Heart left ventricle (tissue), 16 donors: ENCODE data around the gene LRRC18. TPM values are rescaled to one million over a fixed set of nuclear protein-coding genes. Genes with fewer than 3 reads are reported as not detected.

ENCODE experiments used
- ATAC-seq, 4 donors: fragments of 200-7000 bp; cut with Tn5 transposase; one replicate each; pipeline ENCODE4 v1.9.1; 2020 to 2022; ENCODE audit warnings: moderate library complexity in 4 of 4, mild to moderate bottlenecking in 3 of 4, moderate number of reproducible peaks in 1 of 4
- DNase-seq, 5 donors: peaks; one replicate each; pipeline ENCODE4 v3.0.0-alpha.2; 2020
- H3K27ac ChIP-seq, 12 donors: fragments of 200-600 bp; sonication (generic) in 4 of 12; one replicate each; pipeline versions ENCODE4 v1.5.0 to v1.8.0; 2016 to 2022; ENCODE audit warnings: mild to moderate bottlenecking in 2 of 12
- H3K27me3 ChIP-seq, 9 donors: fragments of 200-600 bp; sonication (generic) in 2 of 9; one replicate each; pipeline versions ENCODE4 v1.5.1 to v1.8.0; 2016 to 2022; ENCODE audit warnings: mild to moderate bottlenecking in 3 of 9
- H3K36me3 ChIP-seq, 9 donors: fragments of 200-600 bp; sonication (generic) in 2 of 9; one replicate each; pipeline versions ENCODE4 v1.5.0 to v1.8.0; 2018 to 2022; ENCODE audit warnings: mild to moderate bottlenecking in 2 of 9
- H3K4me1 ChIP-seq, 12 donors: fragments of 200-600 bp; sonication (generic) in 4 of 12; one replicate each; pipeline versions ENCODE4 v1.5.0 to v1.8.0; 2016 to 2022; ENCODE audit warnings: mild to moderate bottlenecking in 3 of 12
- H3K4me3 ChIP-seq, 12 donors: fragments of 200-600 bp; sonication (generic) in 4 of 12; one replicate each; pipeline versions ENCODE4 v1.5.0 to v1.8.0; 2017 to 2022; ENCODE audit warnings: mild to moderate bottlenecking in 9 of 12, moderate library complexity in 4 of 12
- H3K9me3 ChIP-seq, 12 donors: fragments of 200-600 bp; sonication (generic) in 4 of 12; one replicate each; pipeline versions ENCODE4 v1.5.0 to v1.8.0; 2016 to 2022; ENCODE audit warnings: mild to moderate bottlenecking in 1 of 12
- POLR2A ChIP-seq, 2 donors: fragments of 450-650 bp; IDR thresholded peaks; one replicate each; pipeline ENCODE4 v1.6.1; 2017; ENCODE audit warnings: antibody characterized with exemption in 2 of 2, mild to moderate bottlenecking in 2 of 2, moderate library complexity in 2 of 2
- WGBS, 4 donors: extraction: QIAGEN DNeasy Blood & Tissue Kit in 2 of 4; methylation state at CpG; one replicate each; pipeline versions ENCODE4 v1.1.5 to v1.1.7; 2013 to 2018; 5-methylcytosine and 5-hydroxymethylcytosine counted together
- intact Hi-C, 10 donors: fragments of 100-400 bp; cut with DNase I; formaldehyde crosslinking; loops; one replicate each; pipeline versions ENCODE4 v1.11.1 to v1.14.2; 2022
- polyA plus RNA-seq, 2 donors: library from polyadenylated mRNA; stranded (reverse); fragments of 200-250 nt; gene quantifications; one replicate each; pipeline ENCODE4 v1.2.3, GENCODE V29; 2013
- total RNA-seq, 9 donors: library from RNA; depleted of rRNA in 2 of 9; stranded (reverse); fragments of >200 nt in 2 of 9; fragmentation: NEBNext Ultra II Directional in 3 of 9; extraction: Animal tissue kit (Norgen Biotek cat#: 25700) in 3 of 9; gene quantifications; one replicate each; pipeline versions ENCODE4 v1.1.0 to v1.2.4, GENCODE V29; 2016 to 2023
- TF ChIP-seq, protein P1 (sequence below), 12 donors: fragments of 200-600 bp; sonication (generic) in 4 of 12; IDR thresholded peaks; one replicate each; pipeline versions ENCODE4 v1.5.0 to v1.8.0; 2018 to 2022; ENCODE audit warnings: antibody characterized with exemption in 12 of 12, mild to moderate bottlenecking in 5 of 12
- donor health status: ischemic (EF 13 %, LVEDD 7.1; RV severe dilation, severe dysfunction).
- donor health status: healthy with polysubstance abuse.
- donor health status: DM: no; HTN: yes; CAD: no.
- donor health status: DM: no; HTN: no; CAD: no.
- donor health status: ischemic (EF 25% LVEDD 6.9; RV normal size, moderate dysfunction).
- donor health status: ischemic (EF 25% LVEDD 5.7; RV mildly dilated, moderate dysfunction).
- donor health status: healthy.
- donor health status: DM: yes; HTN: yes; CAD: no.
- donor health status: ischemic (EF 35%, LVEDD 5.7; RV mildly dilated, moderate dysfunction).
- donor health status: nonischemic (EF 11% LVEDD 7.7; RV severe dilation, severe dysfunction).
- donor health status: DM: yes; HTN: yes; CAD: no.
- donor health status: PGD.
- donor health status: ischemic (EF 29% LVEDD 5.4; RV normal size, mild dysfunction).
- donor health status: nonischemic (EF 23%, LVEDD 6.1; RV moderate dilation, normal function).

Gene LRRC18
- total and polyA plus RNA-seq, 11 donors = not detected

DNA sequence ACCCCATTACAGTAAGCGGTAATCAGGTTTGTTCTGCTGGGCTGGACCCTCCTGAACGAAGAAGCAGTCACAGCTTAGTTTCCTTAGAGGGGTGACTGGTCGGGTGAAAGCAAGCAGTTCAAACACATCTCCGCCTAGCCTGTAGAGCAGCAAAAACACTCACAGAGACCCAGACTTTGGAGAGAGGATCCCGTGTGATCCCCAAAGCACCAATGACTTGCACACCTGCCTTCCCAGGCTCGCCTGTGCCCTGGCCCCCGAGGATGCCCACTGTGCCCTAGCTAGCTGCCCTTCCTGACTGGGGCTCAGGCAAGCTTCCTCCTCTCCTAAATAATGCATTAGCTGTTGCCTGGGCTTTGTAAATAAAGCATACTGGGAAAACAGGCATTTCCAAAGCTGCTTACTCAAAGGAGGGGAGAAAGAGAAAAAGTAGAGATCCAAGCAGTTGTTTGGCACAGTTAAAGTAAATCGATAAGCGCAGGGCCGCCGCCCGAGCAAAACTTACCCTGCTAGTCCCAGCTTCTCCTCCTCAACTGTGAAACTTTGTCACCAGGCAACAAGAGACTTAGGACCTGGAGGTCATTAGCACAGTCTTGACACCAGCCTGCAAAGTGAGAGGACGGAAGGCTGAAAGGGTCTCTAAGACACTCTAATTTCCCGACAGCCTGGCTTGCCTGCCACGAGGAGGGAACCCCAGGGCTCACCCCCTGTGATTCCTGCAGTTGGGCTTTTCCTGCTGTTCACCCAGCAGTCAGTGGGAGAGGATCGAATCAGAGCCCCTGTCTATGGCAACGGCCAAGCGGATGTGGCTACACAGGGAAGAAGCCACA is 4.8 kb downstream of the LRRC18 start:
- peak in 1 of 4 donors; percentile 43 for ATAC-seq
- no peak overlapping the region for H3K27ac ChIP-seq
- DNase-seq = no peak
- intact Hi-C loops = no loop called here
- H3K4me1 ChIP-seq = no peaks in the 10 kb centered on the region
- WGBS, 4 donors = 72 to 76% (median 75%) methylated on average over 18 of the region's 18 CpGs
- H3K27me3 ChIP-seq = no peaks in the 10 kb centered on the region
- H3K9me3 ChIP-seq = no peaks in the 10 kb centered on the region
- no peaks in the 10 kb centered on the region for H3K36me3 ChIP-seq
- TF ChIP-seq POLR2A (IDR thresholded peaks at IDR 0.05) = no peak
- TF ChIP-seq, protein P1, sequence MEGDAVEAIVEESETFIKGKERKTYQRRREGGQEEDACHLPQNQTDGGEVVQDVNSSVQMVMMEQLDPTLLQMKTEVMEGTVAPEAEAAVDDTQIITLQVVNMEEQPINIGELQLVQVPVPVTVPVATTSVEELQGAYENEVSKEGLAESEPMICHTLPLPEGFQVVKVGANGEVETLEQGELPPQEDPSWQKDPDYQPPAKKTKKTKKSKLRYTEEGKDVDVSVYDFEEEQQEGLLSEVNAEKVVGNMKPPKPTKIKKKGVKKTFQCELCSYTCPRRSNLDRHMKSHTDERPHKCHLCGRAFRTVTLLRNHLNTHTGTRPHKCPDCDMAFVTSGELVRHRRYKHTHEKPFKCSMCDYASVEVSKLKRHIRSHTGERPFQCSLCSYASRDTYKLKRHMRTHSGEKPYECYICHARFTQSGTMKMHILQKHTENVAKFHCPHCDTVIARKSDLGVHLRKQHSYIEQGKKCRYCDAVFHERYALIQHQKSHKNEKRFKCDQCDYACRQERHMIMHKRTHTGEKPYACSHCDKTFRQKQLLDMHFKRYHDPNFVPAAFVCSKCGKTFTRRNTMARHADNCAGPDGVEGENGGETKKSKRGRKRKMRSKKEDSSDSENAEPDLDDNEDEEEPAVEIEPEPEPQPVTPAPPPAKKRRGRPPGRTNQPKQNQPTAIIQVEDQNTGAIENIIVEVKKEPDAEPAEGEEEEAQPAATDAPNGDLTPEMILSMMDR (IDR thresholded peaks at IDR 0.05) = no peak
- peak overlapping the region in 4 of 12 donors; percentile 3 to 24 (median 20) for H3K4me3 ChIP-seq

DNA sequence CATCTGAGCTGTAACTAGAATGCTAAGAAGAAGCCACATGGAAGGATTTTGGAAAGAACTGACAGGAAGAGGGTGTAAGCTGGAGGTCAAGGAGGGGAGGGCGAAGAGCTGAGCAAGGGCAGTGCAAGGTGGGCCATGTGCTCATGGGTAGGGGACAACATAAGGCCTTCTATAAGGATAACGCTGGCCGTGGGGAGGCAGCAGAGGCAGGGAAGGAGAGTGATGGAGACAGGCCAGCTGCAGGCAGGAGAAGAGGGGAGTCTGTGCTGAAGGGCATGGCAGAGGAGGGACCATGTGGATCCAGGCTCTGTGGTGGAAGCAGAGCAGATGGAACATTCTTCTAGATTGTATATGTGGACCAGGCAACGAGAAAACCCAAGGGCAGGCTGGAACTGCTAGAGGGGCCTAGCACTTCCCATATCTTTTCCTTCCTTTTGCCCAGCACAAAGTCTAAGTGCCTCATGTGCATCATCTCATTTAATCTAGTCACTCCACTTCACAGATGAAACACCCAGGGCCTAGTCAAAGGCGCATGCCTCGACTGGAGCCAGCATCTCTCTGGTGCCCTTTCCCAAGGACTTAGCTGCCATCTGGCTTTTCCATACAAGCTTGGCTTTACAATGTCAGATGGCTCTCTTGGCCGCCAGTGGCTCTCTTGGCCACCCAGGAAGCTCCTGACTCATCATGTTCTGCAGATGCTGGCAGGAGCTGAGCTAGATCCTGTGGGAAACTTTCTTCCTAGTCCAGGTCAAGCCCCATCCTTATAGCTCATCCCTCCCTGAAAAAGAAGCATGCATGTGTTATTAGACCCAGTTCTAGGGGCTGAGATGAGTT is 6.6 kb downstream of the LRRC18 start:
- intact Hi-C loops = no loop called here
- no peaks in the 10 kb centered on the region for H3K4me1 ChIP-seq
- H3K36me3 ChIP-seq = no peaks in the 10 kb centered on the region
- ATAC-seq = no peak
- no peaks in the 10 kb centered on the region for H3K27me3 ChIP-seq
- no peak for TF ChIP-seq POLR2A (IDR thresholded peaks at IDR 0.05)
- TF ChIP-seq, protein P1 (IDR thresholded peaks at IDR 0.05) = no peak
- no peak overlapping the region for H3K4me3 ChIP-seq
- H3K27ac ChIP-seq = no peak overlapping the region
- DNase-seq = no peak
- H3K9me3 ChIP-seq = no peaks in the 10 kb centered on the region
- 91 to 94% (median 91%) methylated on average over 7 of the region's 7 CpGs for WGBS, 4 donors

DNA sequence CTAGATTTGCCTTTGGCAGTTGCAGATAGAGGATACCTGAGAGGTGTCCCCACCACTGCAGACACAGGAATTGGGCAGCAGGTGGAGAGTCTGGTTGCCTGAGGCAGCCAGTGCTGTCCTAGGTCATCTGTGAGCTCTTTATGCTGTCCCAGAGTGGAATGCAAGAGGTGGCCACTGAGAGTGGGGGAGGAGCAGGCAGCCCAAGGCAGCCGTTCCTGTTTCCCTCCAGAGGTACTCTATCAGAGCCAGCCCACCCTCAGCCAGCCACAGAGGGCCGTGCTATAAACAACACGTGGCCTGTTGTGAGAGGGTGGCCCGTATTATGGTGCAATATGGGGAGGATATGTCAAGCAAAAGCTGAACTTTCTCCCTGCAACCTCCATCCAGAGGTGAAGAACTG is 8.5 kb downstream of the LRRC18 start:
- ATAC-seq (no peak), DNase-seq (no peak)
- Histone ChIP-seq H3K4me1 (peaks cover 0 to 8% (median 0%) of the 10 kb centered on the region in 12 donors), H3K4me3 (no peak overlapping the region), H3K36me3 (no peaks in the 10 kb centered on the region), H3K27me3 (no peaks in the 10 kb centered on the region), H3K9me3 (no peaks in the 10 kb centered on the region), H3K27ac (no peak overlapping the region)
- intact Hi-C loops = no loop called here
- no peak for TF ChIP-seq POLR2A (IDR thresholded peaks at IDR 0.05)
- TF ChIP-seq, protein P1 (IDR thresholded peaks at IDR 0.05) = no peak
- 53 to 81% (median 64%) methylated on average over 3 to 4 of the region's 4 CpGs for WGBS, 4 donors

DNA sequence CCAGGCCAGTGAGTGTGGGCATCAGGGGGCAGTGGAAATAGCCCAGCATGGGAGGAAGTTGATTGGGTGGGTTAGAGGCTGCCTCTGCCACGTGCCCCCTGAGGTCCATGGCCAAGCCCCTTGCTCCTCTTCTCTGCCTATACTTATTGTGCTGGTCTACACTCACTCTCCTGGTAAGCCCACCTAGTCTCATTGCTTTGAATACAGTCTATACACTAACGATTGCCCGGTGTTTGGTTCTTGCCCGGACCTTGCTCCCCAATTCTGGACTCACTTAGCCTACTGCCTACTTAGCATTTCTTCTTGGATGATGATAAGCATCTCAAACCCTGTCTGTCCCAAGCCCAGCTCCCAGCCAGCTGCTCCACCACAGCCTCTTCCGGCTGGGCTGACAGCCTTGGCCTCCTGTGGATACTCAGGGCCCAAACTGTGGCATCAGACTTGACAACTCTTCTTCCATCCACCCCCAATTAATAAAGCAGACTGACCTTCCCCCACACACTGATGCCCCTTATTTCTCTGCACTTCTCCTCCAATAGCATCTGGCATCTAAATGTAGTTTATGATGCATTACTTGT is 10.1 kb downstream of the LRRC18 start:
- Histone ChIP-seq H3K27me3 (no peaks in the 10 kb centered on the region), H3K4me3 (no peak overlapping the region), H3K4me1 (peaks cover 0 to 8% (median 0%) of the 10 kb centered on the region in 12 donors), H3K9me3 (no peaks in the 10 kb centered on the region), H3K27ac (no peak overlapping the region), H3K36me3 (no peaks in the 10 kb centered on the region)
- DNase-seq = no peak
- TF ChIP-seq, protein P1 (IDR thresholded peaks at IDR 0.05) = no peak
- no peak for TF ChIP-seq POLR2A (IDR thresholded peaks at IDR 0.05)
- intact Hi-C loops = no loop called here
- ATAC-seq = no peak
- 69 to 77% (median 70%) methylated on average over 5 of the region's 5 CpGs for WGBS, 4 donors
